CD4-positive, alpha-beta T cell treated with Interleukin-4 for 1 hour (primary cell): Measurements from ENCODE around the gene ASB15.
"Not testable (repeated sequence)": the region's sequence is repeated elsewhere in the genome, so short reads cannot be mapped to it uniquely, and the experiment has no call there.

Experiments
- DNase-seq, 2 donors: peaks; one replicate each; pipeline ENCODE4 v3.0.0-alpha.2; 2020 to 2022

ASB15 gene

DNA sequence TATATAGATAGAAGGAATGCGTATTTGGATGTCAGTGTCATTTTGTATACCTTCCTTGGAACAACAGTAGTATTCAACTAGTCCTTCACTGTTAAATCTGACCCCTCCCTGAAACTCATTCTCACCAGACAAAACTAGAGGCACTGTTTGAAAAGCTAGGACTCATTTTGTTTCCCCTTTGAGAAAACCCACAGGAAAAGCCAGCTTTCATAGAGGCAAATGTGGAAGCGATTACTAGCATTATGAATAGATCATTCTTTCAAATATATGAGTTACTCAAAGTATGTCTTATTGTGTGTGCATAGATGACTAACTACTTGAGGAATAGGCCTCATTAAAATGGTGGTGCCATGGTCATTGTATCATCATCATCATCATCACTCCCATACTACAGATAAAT lies 1.9 kb upstream of the ASB15 start:
- DNase-seq, result no peak

DNA sequence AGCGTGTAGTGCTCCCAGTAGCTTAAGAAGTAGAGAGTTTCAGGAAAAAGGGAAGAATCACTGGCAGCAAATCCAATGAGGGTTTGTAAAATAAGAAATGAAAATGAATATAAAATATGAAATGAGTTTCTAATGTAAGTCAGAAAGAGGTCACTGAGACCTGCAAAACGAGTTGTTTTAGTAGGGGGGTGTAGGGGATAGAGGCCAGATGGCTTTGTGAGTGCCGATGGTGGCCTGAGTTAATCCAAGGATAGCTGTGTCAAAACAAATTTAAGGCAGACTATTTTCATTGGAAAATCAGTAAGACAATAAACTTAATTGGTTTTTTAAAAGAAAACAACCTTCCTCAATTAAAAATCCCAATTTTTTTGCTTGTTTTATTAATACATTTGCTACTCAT lies 745 bp upstream of the ASB15 start:
- no peak for DNase-seq

DNA sequence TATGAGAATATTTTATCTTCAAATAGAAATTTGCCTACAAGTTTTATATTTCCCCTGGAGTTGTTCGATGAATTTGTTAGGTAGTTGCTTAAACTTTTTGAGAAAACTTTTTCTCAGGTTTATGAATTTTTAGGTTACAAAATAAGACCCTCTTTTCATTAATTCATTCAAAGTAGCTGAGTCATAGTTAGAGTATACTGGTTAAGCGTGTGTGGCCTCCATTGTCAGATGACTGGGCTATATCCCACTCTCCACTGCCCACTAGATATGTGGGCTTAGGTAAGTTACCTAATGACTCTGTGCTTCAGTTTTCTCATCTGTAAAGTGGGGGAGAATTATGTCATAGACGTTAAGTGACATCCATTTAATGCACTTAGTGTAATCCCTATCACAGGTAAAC lies 1.0 kb downstream of the ASB15 start:
- DNase-seq, result no peak

DNA sequence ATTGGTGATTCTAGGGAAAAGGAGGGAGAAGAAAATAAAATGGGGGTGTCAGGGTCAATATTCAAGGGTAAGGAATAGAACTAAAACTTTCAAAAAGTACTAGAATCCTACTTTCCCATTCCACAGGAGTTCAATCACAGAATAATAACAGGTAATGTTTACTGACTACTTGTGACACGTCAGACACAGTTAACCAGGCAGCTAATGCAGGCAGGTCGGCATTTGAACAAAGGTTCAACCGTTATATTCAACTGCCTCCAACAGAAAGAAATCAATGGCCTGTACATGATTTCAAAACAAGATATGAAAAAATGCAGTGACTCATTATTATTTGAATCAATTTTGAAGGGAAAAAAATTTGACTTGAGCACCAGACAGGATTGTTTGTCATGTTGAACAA lies 3.1 kb downstream of the ASB15 start:
- DNase-seq, result no peak

DNA sequence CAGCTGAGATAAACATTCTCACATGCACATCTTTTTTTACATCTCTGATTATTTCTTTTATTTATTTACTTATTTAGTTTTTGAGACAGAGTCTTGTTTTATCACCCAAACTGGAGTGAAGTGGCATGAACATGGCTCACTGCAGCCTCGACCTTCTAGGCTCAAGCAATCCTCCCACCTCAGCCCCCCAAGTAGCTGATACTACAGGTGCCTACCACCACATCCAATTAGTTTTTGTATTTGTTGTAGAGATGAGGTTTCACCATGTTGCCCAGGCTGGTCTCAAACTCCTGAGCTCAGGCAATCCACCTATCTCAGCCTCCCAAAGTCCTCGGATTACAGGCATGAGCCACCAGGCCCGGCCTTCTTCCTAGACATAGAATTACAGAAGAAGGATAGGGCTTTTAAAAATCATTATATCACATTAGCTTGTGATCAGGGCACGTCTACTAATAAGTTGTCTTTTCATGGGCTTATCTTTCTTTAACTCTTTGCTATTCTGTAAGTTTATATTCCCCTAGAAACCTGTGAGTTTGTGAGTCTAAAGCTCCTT lies 5.9 kb downstream of the ASB15 start:
- DNase-seq, result no peak

DNA sequence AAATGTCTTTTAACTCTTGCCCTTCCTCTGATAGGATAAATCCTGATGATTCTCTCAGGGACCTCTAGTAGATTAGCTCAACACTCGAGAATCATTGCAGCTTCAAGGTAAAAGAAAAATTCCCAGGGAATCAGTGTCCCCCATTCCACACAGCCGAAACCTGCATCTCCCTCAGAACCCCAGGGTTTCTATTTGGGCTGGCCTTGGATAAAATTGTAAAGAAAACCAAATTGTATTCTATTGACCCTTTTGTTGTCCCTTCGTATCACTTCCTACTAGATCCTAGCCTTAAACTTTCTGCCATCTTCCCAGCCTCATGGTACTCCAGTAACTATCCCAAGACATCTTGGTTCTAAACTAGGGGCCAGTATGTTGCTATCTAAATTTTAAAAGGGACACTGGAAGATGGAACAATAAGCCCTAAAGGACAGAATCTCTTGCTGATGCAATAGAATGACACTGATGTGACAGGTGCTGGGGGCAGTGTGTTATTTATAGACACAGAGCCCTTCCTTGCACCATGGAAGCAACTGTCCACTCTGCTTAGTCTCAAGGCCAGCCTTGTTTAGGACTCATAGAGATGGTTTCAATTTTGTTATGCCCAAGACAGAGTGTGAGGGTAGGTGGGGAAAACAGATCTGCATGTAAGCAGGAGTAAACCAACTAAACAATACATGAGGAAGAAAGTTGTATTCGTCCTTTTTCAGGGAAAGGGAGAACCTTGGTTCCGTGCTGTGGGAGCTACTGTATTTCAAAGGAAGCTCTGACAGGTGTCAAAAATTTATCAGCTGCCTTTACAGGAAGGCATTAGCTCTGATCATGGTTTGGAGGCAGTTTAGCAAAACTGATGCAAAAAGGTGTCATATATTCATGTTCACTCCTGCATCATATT lies 7.6 kb downstream of the ASB15 start:
- DNase-seq, result no peak

DNA sequence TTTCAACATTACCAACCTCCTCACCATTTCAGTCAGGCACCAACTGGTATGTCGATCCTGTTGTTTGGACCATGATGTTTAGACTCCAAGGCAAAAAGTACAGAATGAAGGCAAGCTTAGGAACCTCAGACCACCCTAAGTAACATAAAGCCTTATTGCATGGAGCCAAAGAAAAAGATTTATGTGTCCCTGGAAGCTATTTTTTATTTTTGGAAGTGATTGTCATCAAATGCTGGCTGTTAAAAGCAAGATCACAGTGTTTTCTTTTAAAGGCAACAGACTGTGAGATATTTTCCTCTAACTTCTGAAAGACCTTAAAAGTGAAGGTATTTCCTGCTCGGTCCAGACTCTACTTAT lies 8.2 kb downstream of the ASB15 start:
- DNase-seq, result no peak

DNA sequence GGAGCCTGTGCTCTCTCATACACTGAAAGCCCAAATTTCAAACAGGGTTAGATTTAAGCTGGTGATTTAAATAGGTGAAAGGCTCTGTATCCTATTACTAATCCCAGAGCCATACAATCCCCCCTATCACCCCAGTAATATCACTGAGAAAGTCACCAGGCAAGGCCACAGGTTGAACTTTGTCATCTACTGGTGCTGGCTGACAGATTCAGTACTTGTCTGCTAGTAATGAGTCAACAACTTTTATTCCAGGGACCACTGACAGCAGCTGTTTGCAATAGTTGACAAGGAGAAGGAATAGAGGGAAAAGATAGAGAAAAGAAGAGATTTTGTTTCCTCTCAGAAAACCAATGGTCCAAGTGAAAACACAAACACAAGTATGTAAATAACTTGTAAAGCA lies 10.4 kb downstream of the ASB15 start:
- no peak for DNase-seq

DNA sequence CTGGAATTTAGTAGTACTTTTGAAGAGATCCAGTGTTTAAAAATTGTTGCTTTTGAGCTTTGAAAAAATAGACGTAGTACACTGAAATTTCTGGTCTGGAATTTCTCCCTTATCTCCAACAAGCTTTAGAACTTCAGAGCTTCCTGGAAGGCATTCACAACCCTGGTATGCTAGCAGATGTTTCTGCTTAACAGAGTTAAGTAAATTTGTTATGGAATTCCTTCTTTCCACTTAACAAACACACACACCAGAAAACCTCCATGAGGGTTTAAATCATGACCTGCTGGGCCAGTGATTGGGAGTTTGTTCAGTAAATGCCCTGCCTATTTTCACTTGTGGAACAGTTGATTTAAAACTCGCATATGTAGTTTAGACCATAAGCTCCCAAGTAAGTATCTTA lies 13.7 kb downstream of the ASB15 start:
- DNase-seq, result no peak

DNA sequence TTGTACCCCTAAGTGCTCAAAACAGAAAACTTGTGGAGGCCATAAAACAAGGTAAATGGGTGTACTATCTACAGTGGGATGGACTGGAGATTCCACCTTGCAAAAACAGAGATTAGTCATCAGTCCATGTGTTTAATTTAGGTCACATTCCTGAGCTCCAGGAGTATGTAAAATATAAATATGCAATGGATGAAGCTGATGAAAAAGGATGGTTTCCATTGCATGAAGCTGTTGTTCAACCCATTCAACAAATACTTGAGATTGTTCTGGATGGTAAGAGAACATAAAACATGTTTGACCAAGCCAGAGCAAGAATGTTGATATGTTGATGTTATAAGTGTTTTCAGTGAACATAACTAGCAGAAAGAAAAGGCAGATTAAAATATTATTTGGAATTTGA lies 14.6 kb downstream of the ASB15 start:
- DNase-seq, result no peak

DNA sequence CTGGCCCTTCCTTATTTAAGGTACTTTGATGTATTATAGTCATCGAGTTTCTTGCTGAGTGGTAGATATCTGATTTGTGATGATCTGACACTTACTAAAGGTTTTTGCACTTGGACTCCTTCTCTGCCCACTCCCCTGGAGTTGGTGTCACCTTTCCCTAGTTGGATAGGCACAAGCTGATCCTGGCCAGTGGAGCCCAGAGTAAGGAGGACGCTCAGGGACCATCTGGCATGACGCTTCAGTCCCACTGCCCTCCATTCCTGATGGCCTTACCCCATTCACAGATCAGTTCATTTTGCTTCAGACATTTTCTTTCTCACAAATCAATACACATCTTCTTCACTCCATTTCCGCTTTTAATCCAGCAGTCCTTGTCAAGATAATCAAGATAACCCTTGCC lies 20.1 kb downstream of the ASB15 start:
- no peak for DNase-seq

DNA sequence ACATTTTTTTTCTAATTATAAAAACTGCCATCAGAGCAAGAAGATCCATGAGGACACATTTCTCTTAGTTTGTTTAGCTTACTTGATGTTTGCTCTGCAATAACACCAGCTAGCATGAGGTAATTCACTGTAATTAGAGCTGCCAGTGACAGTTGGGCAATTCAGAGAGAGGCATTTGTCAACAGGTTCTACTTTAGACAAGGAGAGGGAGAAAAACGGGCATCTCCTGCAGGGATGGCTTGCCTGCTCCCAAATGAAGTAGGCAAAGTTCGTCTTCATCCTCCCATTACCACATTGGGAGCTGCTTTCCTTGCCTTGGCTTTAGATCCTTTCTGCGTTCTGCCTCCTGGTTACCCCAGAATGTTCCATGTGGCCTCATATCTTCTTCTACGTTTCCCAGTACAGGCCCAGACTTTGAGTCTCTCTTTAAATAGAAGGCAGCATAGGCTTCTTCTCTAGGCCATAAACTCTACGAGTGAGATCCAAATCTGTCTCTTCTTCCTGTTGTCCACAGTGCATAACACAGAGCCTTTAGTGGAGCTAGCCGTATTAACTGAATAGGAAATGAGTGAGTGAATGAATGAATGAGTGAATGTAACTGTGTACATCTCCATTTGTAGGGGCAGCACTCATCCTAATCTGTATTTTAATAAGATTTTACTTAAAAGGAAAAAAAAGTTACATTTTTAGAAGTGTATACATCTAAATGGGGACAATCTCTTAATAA lies 21.2 kb downstream of the ASB15 start:
- DNase-seq, result no peak

DNA sequence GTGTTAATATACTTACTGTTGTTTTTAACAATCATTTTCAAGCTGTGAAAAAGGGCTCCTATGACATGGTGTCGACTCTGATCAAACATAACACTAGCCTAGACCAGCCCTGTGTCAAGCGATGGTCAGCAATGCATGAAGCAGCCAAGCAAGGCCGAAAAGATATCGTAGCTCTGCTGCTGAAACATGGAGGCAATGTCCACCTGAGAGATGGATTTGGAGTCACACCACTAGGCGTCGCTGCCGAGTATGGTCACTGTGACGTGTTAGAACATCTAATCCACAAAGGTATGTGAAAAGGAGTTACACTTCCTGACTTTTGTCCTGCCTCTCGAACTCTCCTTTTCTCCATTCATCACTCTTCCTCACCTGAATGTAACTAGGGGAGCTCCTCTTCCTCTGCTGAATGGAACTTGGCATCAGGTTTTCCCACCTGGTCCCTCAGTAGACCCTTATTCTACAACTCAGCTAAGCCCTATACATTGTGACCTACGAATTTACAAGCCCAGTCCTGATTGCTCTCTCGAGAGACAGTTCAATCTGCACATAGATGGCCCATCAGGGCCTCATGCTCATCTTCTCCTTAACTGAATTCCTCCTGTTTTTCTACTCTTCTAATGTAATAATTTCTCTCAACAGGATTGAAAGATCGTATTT lies 23.0 kb downstream of the ASB15 start:
- peak; percentile 29 to 57 for DNase-seq

DNA sequence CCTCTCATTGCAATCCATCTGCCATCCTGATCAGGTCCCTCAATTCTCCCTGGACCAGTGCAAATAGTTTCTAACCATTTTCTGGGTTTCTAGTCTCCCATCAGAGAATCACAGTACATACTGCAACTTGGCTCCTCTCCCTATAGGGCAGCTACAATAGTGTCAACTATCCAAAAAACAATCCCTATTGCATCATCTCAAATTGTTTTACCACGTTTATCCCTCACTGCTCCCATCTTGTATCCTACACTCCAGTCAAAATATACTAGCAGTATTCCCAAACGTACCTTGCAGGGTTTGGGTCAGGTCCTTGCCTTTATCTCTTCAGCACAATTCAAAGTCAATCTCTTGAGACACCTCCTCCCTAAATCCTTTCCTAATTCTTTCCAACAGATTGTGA lies 23.6 kb downstream of the ASB15 start:
- no peak for DNase-seq

DNA sequence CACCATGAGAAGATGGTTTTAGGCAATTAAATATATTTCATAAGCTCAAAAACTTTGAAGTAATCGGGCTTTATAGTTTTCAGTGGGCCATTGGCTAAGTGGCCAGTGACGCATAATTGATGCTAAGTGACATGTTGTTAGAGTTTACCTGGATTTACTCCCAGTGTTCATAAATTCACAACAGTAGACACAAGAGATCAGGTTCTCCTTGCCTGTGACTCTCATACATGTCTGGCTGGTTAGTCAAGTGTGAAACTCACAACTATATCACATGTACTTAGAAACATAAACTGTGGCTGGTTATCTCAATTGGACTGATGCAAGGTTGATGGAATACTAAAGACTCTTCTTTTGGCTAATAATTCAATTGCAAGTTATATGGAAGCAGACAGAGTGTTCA lies 26.2 kb downstream of the ASB15 start:
- no peak for DNase-seq

DNA sequence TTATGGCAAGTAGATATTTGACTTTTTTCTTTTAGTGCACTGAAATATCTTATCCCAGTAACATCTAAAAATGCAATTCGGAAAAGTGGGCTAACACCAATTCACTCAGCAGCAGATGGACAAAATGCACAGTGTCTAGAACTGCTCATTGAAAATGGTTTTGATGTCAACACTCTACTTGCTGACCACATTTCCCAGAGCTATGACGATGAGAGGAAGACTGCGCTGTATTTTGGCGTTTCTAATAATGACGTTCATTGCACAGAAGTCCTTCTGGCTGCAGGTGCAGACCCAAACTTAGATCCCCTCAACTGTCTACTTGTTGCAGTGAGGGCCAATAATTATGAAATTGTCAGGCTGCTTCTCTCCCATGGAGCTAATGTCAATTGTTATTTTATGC lies 27.2 kb downstream of the ASB15 start:
- DNase-seq, result no peak

DNA sequence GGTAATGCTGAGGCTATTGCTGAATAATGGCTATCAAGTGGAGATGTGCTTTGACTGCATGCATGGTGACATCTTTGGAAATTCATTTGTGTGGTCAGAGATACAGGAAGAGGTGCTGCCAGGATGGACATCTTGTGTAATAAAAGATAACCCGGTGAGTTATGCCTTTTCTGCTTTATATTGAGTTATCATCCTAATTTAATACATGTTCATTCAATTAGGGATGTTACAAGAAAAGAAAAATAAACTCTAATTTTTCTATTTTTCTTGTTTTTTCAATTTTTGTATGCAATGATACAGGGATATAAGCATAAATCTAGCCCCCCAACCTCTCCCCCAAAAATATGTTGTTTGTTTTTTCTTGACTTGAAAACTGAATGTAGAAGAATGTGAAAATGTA lies 27.7 kb downstream of the ASB15 start:
- no peak for DNase-seq

DNA sequence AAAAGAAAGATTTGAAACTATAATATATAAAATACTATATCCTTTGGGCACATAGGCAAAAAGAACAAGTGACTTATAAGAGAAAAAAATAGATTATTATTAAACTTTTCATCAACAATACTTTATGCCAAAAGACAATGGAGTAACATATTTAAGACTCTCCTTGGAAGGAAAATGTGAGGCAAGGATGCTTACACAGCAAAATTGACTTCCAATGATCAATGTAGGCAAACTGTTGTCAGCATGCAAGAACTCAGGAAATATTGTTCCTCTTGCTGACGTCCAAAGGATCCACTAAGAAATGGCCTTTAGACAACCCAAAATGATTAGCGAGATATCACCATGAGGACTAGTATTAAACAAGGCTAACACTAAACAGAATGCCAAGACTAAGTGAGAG lies 31.2 kb downstream of the ASB15 start:
- no peak for DNase-seq

DNA sequence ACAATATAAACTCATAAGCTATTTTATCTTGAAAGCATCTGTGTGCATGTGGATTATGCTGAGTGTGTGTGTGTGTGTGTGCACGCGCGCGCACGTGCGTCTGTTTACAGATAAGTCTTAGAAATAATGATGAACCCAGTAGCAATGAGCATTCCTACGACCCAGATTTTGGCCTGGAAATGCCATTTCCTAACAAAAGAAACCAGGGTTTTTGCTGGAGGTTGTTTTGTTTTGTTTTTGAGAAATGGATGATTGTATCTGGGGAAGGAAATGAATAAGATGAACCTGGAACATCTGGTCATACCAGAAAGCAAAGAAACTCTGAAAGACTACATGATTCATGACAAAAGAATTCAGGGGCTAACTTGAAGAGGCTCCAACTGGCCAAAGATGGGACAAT lies 31.9 kb downstream of the ASB15 start:
- DNase-seq, result no peak

DNA sequence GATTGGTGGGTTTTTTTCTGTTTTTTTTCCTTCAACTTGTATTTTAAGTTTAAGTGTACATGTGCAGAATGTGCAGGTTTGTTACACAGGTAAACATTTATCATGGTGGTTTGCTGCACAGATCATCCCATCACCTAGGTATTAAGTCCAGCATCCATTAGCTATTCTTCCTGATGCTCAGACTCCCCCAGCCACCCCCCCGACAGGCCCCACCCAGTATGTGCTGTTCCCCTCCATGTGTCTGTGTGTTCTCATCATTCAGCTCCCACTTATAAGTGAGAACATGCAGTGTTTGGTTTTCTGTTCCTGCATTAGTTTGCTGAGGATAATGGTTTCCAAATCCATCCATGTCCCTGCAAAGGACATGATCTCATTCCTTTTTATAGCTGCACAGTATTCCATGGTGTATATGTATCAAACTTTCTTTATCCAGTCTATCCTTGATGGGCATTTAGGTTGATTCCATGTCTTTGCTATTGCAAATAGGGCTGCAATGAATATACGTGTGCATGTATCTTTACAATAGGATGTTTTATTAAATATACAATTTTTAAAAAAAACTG lies 32.5 kb downstream of the ASB15 start:
- DNase-seq, result not testable (repeated sequence)

DNA sequence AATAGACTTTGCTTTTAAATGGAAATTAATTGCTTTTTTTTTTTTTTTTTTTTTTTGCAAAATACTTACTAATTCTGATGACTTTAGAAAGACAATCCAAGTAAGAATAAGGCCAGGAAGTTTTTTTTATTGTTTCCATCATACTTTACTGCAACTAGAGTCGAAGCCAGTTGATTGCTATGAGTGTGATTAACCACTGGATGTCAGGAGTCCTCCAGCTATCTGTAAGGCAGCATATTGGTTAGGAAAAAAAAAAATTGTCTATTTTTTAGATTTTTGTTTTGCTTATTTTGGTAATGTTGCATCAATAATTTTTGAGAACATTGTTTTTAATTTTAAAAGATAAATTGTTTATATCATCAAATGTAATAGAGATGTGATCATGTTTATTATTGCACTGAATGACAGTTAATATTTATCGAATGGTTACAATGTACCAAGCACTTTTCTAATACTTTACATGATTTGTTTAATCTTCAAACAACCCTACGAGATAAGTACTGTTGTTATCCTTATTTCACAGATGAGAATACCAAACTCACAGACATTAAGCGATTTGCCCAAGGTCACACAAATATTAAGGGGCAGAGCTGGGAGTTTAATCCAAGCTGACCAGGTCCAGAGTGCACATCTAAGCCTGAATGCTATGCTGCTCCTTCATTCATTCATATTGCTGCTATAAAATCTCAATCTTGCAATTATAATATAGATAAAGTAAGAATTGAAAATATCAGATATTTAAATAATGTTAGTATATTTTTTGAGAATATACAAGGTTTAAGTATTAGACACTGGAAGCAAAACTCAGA lies 34.1 kb downstream of the ASB15 start:
- no peak for DNase-seq

DNA sequence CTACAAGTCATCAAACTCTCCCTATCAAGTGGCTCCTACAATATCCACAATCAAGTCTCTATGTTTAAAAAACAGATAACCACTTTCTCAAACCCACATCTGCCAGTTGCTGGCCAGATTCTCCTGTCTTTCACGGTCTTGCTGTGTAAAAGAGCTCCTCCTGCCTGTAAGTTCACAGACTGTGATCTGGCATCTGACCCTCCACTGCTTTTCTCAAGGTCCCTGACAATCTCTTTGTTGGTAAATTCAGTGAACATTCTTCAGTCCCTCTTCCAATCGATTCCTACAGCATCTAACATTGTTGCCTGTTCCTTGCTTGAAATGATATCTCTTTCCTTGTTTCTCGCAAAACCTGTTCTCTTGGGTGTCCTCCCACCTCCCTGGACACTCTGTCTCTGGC lies 35.6 kb downstream of the ASB15 start:
- no peak for DNase-seq

DNA sequence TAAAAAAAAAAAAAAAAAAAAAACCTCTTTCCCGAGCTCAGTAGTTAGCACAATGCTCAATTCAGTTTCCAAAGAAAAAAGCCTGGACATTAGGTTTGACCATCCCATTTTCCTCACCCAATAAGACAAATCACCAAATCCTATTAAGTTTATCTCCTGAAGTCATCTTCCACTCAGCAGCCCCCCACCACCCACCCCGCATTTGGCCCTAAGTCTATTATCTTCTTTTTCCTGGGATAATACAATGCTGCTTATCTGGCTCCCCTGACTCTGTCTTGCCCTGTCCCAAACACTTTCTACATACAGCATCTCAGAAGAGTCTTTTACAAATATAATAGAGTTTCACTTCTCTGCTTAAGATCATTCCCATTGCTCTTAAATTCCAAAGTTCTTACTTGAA lies 36.3 kb downstream of the ASB15 start:
- no peak for DNase-seq
